ENCODE measurements around the gene OTOP2. TPM values are rescaled to one million over a fixed set of nuclear protein-coding genes. Genes with fewer than 3 reads are reported as not detected.

OTOP2 gene
- total RNA-seq, 1 donor from 2014 or later: not detected

DNA sequence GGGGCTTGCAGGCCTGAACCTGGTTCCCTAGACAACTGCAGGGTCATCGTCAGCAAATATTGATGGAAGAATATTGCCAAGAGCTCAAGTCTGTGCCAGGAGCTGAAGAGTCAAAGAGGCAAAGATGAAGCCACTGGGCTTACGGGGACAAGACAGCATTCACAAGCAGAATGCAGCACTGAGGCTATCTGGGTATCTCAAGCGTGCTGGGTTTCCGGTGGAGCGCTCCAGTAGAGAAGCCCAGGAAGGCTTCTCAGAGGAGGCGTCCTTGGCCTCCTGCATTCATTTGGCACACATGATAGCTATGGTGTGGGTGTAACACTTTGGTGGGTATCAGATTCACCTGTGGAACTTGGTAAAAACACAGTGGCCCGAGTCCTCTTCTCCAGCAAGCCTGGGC lies 33.5 kb upstream of the OTOP2 start:
- DNase-seq (ENCODE audit: low read depth): no peak
- TF ChIP-seq, protein P1, sequence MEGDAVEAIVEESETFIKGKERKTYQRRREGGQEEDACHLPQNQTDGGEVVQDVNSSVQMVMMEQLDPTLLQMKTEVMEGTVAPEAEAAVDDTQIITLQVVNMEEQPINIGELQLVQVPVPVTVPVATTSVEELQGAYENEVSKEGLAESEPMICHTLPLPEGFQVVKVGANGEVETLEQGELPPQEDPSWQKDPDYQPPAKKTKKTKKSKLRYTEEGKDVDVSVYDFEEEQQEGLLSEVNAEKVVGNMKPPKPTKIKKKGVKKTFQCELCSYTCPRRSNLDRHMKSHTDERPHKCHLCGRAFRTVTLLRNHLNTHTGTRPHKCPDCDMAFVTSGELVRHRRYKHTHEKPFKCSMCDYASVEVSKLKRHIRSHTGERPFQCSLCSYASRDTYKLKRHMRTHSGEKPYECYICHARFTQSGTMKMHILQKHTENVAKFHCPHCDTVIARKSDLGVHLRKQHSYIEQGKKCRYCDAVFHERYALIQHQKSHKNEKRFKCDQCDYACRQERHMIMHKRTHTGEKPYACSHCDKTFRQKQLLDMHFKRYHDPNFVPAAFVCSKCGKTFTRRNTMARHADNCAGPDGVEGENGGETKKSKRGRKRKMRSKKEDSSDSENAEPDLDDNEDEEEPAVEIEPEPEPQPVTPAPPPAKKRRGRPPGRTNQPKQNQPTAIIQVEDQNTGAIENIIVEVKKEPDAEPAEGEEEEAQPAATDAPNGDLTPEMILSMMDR (IDR thresholded peaks at IDR 0.05; ENCODE audit: insufficient read depth, low read length, poor library complexity, severe bottlenecking): no peak
- H3K27me3 ChIP-seq (ENCODE audit: control insufficient read depth, insufficient read depth, low read length): peaks cover 59% of the 10 kb centered on the region
- no peaks in the 10 kb centered on the region for H3K36me3 ChIP-seq (ENCODE audit: control insufficient read depth, insufficient read depth, low read length)
- H3K4me3 ChIP-seq (ENCODE audit: low read depth, low read length): no peak overlapping the region

DNA sequence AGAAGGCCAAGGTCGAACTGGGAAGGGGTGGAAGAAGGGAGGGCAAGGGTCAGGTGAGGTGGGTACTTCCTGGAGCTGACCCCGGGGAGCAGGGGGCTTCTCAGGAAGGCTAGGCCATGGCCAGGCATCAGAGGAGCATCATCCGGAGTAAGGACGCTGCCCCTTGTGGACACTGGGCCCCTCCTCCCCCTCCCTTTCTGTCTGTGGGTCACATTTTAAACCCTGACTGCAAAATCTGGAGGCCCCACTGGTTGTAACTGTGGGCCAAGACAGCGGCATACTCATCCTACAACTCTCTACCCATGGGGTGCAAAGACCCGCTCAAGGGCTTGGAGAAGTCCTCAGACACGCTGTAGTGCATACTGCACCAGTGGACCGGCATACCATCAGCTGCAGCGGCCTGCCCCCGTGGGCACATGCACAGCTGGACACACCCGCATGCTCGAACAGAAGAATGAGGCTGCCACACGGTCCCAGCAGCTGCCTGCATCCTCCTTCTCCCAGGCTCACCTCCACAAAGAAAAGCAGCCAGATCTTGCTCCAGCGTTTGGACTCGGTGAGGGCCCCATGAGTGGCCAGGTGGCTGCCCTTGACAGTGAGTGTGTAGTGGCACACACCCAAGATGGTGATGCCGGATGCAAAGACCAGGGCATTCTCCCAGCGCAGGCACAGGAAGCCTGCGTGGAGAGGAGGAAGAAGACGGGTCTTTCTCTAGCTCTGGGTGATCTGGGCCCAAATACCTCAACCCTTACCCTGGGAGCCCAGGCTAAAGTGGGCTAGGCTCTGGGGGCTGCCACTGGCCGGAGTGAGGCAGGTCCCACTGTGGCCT lies 31.8 kb upstream of the OTOP2 start:
- DNase-seq (ENCODE audit: low read depth): no peak
- TF ChIP-seq, protein P1 (IDR thresholded peaks at IDR 0.05; ENCODE audit: insufficient read depth, low read length, poor library complexity, severe bottlenecking): no peak
- Histone ChIP-seq H3K27me3 (ENCODE audit: control insufficient read depth, insufficient read depth, low read length) (peaks cover 61% of the 10 kb centered on the region), H3K4me3 (ENCODE audit: low read depth, low read length) (no peak overlapping the region), H3K36me3 (ENCODE audit: control insufficient read depth, insufficient read depth, low read length) (no peaks in the 10 kb centered on the region)

DNA sequence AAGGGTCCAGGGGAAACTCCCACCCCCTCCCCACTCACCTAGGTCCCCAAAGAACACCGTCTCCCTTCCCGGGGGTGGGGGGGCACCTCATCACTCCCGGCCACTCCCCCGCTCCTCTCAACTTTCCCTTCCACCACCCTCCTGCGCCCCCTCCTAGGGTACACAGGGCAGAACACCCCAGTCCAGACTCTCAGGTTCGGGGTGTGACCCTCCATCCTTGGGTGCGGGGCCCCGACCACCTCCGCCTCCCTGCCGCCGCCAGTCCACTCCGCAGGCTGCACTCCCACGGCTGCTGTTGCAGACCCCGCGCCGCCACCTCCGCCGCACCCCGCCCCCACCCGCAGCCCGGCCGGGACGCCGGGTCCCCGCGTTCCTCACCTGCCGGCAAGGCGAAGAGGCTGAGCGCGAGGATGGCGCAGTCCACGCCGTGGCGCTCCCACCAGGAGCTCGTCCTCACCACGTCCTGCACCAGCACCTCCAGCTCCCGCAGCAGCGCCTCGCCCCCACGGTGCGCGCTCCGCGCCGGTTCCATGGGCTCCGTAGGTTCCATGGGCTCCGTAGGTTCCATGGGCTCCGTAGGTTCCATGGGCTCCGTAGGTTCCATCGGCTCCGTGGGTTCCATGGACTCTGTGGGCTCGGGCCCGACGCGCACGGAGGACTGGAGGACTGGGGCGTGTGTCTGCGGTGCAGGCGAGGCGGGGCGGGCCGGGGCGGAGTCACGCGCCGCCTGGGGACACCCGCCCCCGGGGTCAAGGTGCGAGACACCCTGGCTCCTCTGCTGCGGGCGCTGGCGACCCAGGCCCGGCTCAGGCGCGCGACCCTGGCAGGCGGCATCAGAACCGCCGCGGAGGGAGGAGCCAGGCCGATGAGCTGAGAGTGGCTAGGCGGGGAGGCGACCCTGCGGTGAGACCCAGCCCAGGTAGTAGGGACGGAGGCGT lies 30.8 kb upstream of the OTOP2 start, which contains the start of gene FADS6:
TSS of gene FADS6 (minus strand) at position 660 of the 938 bp plus-strand sequence. CDS start at position 622, 38 bp downstream.
- Histone ChIP-seq H3K36me3 (ENCODE audit: control insufficient read depth, insufficient read depth, low read length) (no peaks in the 10 kb centered on the region), H3K4me3 (ENCODE audit: low read depth, low read length) (no peak within 1 kb of the TSS), H3K27me3 (ENCODE audit: control insufficient read depth, insufficient read depth, low read length) (peaks cover 59% of the 10 kb centered on the region)
- TF ChIP-seq, protein P1 (IDR thresholded peaks at IDR 0.05; ENCODE audit: insufficient read depth, low read length, poor library complexity, severe bottlenecking): no peak
- DNase-seq (ENCODE audit: low read depth): no peak

DNA sequence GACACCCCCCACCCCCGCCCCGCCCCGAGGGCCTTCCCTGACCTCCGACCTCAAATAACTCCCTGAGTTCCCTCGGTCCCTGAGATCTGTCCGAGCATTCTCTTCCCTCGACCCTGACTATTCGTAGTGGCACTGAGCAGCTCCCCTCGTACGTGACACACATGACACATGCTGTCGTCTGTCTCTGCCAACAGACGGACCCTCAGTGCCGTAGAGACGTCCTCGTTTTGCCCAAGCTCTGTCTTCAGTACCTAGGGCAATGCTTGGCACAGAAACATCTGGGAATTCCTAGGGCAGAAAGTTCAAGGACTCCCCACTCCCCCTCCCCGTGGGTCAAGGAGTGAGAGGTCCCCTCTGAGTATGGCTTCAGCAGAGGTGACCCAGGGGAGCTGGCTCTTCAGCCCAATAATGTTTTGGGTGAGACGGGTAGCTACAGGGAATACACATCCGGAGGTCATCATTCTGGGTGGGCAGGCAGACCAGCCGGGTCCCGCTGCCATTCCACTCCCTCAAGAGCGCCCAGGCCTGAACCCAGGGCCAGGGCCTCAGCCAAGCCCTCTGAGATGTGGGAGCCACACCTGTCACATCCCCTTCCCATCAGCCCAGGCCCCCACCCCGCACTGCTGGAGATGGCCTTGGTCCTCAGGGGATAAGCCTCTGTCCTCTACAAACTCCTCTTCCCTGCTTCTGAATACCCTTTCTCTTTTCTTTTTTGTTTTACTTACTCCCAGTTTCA lies 30.0 kb upstream of the OTOP2 start:
- H3K27me3 ChIP-seq (ENCODE audit: control insufficient read depth, insufficient read depth, low read length): peaks cover 50% of the 10 kb centered on the region
- no peak for DNase-seq (ENCODE audit: low read depth)
- no peak overlapping the region for H3K4me3 ChIP-seq (ENCODE audit: low read depth, low read length)
- H3K36me3 ChIP-seq (ENCODE audit: control insufficient read depth, insufficient read depth, low read length): no peaks in the 10 kb centered on the region
- TF ChIP-seq, protein P1 (IDR thresholded peaks at IDR 0.05; ENCODE audit: insufficient read depth, low read length, poor library complexity, severe bottlenecking): no peak

DNA sequence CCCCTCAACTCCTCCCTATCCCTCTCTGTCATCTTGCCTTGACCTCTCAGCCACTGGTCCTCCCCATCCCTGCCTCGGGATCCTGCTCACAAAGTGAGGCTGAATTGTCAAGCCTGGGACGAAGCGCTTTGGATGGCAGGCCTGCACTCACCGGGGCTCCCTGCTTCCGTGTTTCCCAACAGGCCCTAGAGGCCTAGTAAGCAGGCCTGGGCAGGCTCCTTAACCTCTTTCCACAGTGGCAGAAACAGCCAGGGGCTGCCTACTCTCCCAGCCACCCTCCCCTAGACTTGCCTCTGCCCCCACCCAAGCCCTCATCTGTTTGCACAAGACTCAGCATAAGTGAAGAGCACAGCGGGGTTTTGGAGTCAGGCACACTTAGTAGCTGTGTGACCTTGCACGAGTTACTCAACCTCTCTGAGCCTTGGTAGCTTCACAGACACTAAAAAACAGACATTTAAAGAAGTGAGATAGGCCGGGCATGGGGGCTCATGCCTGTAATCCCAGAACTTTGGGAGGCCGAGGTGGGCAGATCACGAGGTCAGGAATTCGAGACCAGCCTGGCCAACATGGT lies 25.6 kb upstream of the OTOP2 start:
- TF ChIP-seq, protein P1 (IDR thresholded peaks at IDR 0.05; ENCODE audit: insufficient read depth, low read length, poor library complexity, severe bottlenecking): no peak
- no peak for DNase-seq (ENCODE audit: low read depth)
- Histone ChIP-seq H3K4me3 (ENCODE audit: low read depth, low read length) (no peak overlapping the region), H3K36me3 (ENCODE audit: control insufficient read depth, insufficient read depth, low read length) (no peaks in the 10 kb centered on the region), H3K27me3 (ENCODE audit: control insufficient read depth, insufficient read depth, low read length) (peaks cover 19% of the 10 kb centered on the region)
